A673 (cell line): Measurements from ENCODE around the gene APOC1.

Experiments
- CTCF ChIP-seq: fragments of 300-800, 200-600 bp; sonication (generic); conservative IDR thresholded peaks from 2 replicates; pipeline ENCODE4 v1.5.1; 2017; ENCODE audit warnings: low read depth, mild to moderate bottlenecking, antibody characterized with exemption, low read length, moderate library complexity, mixed read lengths
- EZH2 ChIP-seq: fragments of 200-600 bp; sonication (generic); IDR thresholded peaks from 2 replicates; pipeline ENCODE4 v1.6.1; 2017; ENCODE audit warnings: borderline replicate concordance, low read depth, mild to moderate bottlenecking, mixed read lengths, antibody characterized with exemption, low read length; ENCODE audit not compliant: poor library complexity, severe bottlenecking

- no peak for TF ChIP-seq EZH2
- TF ChIP-seq CTCF = no peak
Measured at GRCh38 chr19:44930088-44930487, 15.7 kb downstream of the APOC1 start.
